GM23338 (cell line): ENCODE results near the gene HIVEP3. TPM values are rescaled to one million over a fixed set of nuclear protein-coding genes. Genes with fewer than 3 reads are reported as not detected.

Source experiments
- ATAC-seq: fragments of 200-7000 bp; cut with Tn5 transposase; 3 replicates; pipeline ENCODE4 v1.9.1; 2020
- DNase-seq: peaks from one replicate; pipeline ENCODE4 v3.0.0-alpha.2; 2015; ENCODE audit warnings: low spot score
- H2AFZ ChIP-seq: fragments of 200-600 bp; sonication (generic); 2 replicates; pipeline ENCODE4 v1.8.0; 2016; ENCODE audit warnings: antibody characterized with exemption, mild to moderate bottlenecking, moderate library complexity
- H3F3A ChIP-seq: fragments of 200-600 bp; sonication (generic); replicated peaks from 2 replicates; pipeline ENCODE4 v1.8.0; 2017; ENCODE audit warnings: antibody characterized with exemption, mixed run types, low read depth
- H3K27ac ChIP-seq: fragments of 200-600 bp; sonication (generic); 2 replicates; pipeline ENCODE4 v1.6.1; 2016; ENCODE audit warnings: low read depth
- H3K27me3 ChIP-seq: fragments of 200-600 bp; sonication (generic); 2 replicates; pipeline ENCODE4 v1.8.0; 2016; ENCODE audit warnings: mild to moderate bottlenecking, mixed run types, moderate library complexity; ENCODE audit not compliant: insufficient read depth
- H3K36me3 ChIP-seq: fragments of 200-600 bp; sonication (generic); 2 replicates; pipeline ENCODE4 v1.8.0; 2016; ENCODE audit warnings: mild to moderate bottlenecking; ENCODE audit not compliant: insufficient read depth
- H3K4me1 ChIP-seq: fragments of 200-600 bp; sonication (generic); 2 replicates; pipeline ENCODE4 v1.8.0; 2016; ENCODE audit warnings: mild to moderate bottlenecking, moderate library complexity; ENCODE audit not compliant: insufficient read depth
- H3K4me2 ChIP-seq: fragments of 200-600 bp; sonication (generic); 2 replicates; pipeline ENCODE4 v1.7.1; 2017; ENCODE audit warnings: mixed run types
- H3K4me3 ChIP-seq: fragments of 200-600 bp; sonication (generic); 2 replicates; pipeline ENCODE4 v1.6.1; 2016; ENCODE audit warnings: mixed run types
- H3K79me2 ChIP-seq: fragments of 200-600 bp; sonication (generic); replicated peaks from 2 replicates; pipeline ENCODE4 v1.8.0; 2017; ENCODE audit warnings: mild to moderate bottlenecking; ENCODE audit not compliant: insufficient read depth
- H3K9me2 ChIP-seq: fragments of 200-600 bp; sonication (generic); 2 replicates; pipeline ENCODE4 v1.8.0; 2017; ENCODE audit not compliant: insufficient read depth
- H4K20me1 ChIP-seq: fragments of 200-600 bp; sonication (generic); replicated peaks from 2 replicates; pipeline ENCODE4 v1.8.0; 2017; ENCODE audit warnings: mild to moderate bottlenecking; ENCODE audit not compliant: insufficient read depth
- H3K27ac Mint-ChIP-seq: 2 replicates; pipeline ENCODE4 v1.8.0; 2020; ENCODE audit warnings: inconsistent platforms, mild to moderate bottlenecking, moderate library complexity, mixed read lengths
- H3K27me3 Mint-ChIP-seq: 3 replicates; pipeline ENCODE4 v1.8.0; 2022; ENCODE audit warnings: low read depth, mild to moderate bottlenecking, moderate library complexity, mixed read lengths, inconsistent platforms; ENCODE audit not compliant: insufficient read depth, poor library complexity
- H3K36me3 Mint-ChIP-seq: 3 replicates; pipeline ENCODE4 v1.8.0; 2021; ENCODE audit warnings: low read depth, mild to moderate bottlenecking, inconsistent platforms, moderate library complexity, mixed read lengths
- H3K4me1 Mint-ChIP-seq: 3 replicates; pipeline ENCODE4 v1.8.0; 2020; ENCODE audit warnings: mild to moderate bottlenecking, inconsistent platforms, mixed read lengths
- H3K4me3 Mint-ChIP-seq: 3 replicates; pipeline ENCODE4 v1.8.0; 2021; ENCODE audit warnings: moderate library complexity, mild to moderate bottlenecking, inconsistent platforms, mixed read lengths
- H3K9me3 Mint-ChIP-seq: 3 replicates; pipeline ENCODE4 v1.8.0; 2020; ENCODE audit warnings: moderate library complexity, mild to moderate bottlenecking, inconsistent platforms, mixed read lengths
- ETS1 ChIP-seq: IDR thresholded peaks from 2 replicates; pipeline ENCODE4 v1.6.1; 2016; ENCODE audit warnings: antibody characterized with exemption
- NANOG ChIP-seq: IDR thresholded peaks from 2 replicates; pipeline ENCODE4 v1.6.1; 2016; ENCODE audit warnings: antibody characterized with exemption, borderline replicate concordance
- STAT1 ChIP-seq: IDR thresholded peaks from one replicate; pipeline ENCODE4 v1.6.1; 2016; ENCODE audit warnings: antibody characterized with exemption; ENCODE audit not compliant: unreplicated experiment
- ZNF114 ChIP-seq: fragments of 250-450 bp; sonication (Bioruptor Pico); IDR thresholded peaks from 2 replicates; pipeline ENCODE4 v1.5.0; 2020; ENCODE audit warnings: mild to moderate bottlenecking, moderate library complexity
- polyA plus RNA-seq: library from polyadenylated mRNA; unstranded; fragments of >200 nt; fragmentation: Nextera tagmentation; extraction: Ambion mirVana; gene quantifications from 2 replicates; pipeline ENCODE4 v1.2.1, GENCODE V29; 2016
- total RNA-seq: library from RNA; depleted of rRNA; stranded (reverse); fragments of >200 nt; shearing (Covaris generic); gene quantifications from 2 replicates; pipeline ENCODE4 v1.2.3, GENCODE V29; 2014
- TF ChIP-seq, protein P1 (sequence below): fragments of 250-450 bp; sonication (Bioruptor Pico); IDR thresholded peaks from 2 replicates; pipeline ENCODE4 v1.5.0; 2020; ENCODE audit warnings: mild to moderate bottlenecking, moderate library complexity

HIVEP3 gene
- total and polyA plus RNA-seq, 2 experiments from 2014 or later, result 0.14 to 0.24 TPM

GRCh38 chr1:41489561-41489960, 429.2 kb downstream of the HIVEP3 start:
- Histone ChIP-seq H3K4me2 (no peak overlapping the region), H3K9me2 (peaks cover 4% of the 10 kb centered on the region; the same call in 1 of the 2 replicates), H3K36me3 (no peaks in the 10 kb centered on the region), H3K27ac (no peak overlapping the region), H3K4me3 (no peak overlapping the region), H3K4me1 (peaks cover 26% of the 10 kb centered on the region), H3K27me3 (no peaks in the 10 kb centered on the region), H3K79me2 (no peaks in the 10 kb centered on the region), H3F3A (no peaks in the 10 kb centered on the region), H2AFZ (no peak overlapping the region), H4K20me1 (no peaks in the 10 kb centered on the region)
- TF ChIP-seq ZNF114 (CRISPR knock-in tag) (no peak), NANOG (no peak)
- TF ChIP-seq, protein P1, sequence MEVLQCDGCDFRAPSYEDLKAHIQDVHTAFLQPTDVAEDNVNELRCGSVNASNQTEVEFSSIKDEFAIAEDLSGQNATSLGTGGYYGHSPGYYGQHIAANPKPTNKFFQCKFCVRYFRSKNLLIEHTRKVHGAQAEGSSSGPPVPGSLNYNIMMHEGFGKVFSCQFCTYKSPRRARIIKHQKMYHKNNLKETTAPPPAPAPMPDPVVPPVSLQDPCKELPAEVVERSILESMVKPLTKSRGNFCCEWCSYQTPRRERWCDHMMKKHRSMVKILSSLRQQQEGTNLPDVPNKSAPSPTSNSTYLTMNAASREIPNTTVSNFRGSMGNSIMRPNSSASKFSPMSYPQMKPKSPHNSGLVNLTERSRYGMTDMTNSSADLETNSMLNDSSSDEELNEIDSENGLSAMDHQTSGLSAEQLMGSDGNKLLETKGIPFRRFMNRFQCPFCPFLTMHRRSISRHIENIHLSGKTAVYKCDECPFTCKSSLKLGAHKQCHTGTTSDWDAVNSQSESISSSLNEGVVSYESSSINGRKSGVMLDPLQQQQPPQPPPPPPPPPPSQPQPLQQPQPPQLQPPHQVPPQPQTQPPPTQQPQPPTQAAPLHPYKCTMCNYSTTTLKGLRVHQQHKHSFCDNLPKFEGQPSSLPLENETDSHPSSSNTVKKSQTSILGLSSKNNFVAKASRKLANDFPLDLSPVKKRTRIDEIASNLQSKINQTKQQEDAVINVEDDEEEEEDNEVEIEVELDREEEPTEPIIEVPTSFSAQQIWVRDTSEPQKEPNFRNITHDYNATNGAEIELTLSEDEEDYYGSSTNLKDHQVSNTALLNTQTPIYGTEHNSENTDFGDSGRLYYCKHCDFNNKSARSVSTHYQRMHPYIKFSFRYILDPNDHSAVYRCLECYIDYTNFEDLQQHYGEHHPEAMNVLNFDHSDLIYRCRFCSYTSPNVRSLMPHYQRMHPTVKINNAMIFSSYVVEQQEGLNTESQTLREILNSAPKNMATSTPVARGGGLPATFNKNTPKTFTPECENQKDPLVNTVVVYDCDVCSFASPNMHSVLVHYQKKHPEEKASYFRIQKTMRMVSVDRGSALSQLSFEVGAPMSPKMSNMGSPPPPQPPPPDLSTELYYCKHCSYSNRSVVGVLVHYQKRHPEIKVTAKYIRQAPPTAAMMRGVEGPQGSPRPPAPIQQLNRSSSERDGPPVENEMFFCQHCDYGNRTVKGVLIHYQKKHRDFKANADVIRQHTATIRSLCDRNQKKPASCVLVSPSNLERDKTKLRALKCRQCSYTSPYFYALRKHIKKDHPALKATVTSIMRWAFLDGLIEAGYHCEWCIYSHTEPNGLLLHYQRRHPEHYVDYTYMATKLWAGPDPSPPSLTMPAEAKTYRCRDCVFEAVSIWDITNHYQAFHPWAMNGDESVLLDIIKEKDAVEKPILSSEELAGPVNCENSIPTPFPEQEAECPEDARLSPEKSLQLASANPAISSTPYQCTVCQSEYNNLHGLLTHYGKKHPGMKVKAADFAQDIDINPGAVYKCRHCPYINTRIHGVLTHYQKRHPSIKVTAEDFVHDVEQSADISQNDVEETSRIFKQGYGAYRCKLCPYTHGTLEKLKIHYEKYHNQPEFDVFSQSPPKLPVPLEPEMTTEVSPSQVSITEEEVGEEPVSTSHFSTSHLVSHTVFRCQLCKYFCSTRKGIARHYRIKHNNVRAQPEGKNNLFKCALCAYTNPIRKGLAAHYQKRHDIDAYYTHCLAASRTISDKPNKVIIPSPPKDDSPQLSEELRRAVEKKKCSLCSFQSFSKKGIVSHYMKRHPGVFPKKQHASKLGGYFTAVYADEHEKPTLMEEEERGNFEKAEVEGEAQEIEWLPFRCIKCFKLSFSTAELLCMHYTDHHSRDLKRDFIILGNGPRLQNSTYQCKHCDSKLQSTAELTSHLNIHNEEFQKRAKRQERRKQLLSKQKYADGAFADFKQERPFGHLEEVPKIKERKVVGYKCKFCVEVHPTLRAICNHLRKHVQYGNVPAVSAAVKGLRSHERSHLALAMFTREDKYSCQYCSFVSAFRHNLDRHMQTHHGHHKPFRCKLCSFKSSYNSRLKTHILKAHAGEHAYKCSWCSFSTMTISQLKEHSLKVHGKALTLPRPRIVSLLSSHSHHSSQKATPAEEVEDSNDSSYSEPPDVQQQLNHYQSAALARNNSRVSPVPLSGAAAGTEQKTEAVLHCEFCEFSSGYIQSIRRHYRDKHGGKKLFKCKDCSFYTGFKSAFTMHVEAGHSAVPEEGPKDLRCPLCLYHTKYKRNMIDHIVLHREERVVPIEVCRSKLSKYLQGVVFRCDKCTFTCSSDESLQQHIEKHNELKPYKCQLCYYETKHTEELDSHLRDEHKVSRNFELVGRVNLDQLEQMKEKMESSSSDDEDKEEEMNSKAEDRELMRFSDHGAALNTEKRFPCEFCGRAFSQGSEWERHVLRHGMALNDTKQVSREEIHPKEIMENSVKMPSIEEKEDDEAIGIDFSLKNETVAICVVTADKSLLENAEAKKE (CRISPR knock-in tag), result no peak
- Mint-ChIP-seq H3K9me3 (no peaks in the 10 kb centered on the region), H3K36me3 (no peaks in the 10 kb centered on the region), H3K27ac (no peak overlapping the region), H3K4me3 (no peak overlapping the region), H3K27me3 (peaks cover 12% of the 10 kb centered on the region), H3K4me1 (peaks cover 22% of the 10 kb centered on the region)
- DNase-seq (no peak), ATAC-seq (no peak)

DNA sequence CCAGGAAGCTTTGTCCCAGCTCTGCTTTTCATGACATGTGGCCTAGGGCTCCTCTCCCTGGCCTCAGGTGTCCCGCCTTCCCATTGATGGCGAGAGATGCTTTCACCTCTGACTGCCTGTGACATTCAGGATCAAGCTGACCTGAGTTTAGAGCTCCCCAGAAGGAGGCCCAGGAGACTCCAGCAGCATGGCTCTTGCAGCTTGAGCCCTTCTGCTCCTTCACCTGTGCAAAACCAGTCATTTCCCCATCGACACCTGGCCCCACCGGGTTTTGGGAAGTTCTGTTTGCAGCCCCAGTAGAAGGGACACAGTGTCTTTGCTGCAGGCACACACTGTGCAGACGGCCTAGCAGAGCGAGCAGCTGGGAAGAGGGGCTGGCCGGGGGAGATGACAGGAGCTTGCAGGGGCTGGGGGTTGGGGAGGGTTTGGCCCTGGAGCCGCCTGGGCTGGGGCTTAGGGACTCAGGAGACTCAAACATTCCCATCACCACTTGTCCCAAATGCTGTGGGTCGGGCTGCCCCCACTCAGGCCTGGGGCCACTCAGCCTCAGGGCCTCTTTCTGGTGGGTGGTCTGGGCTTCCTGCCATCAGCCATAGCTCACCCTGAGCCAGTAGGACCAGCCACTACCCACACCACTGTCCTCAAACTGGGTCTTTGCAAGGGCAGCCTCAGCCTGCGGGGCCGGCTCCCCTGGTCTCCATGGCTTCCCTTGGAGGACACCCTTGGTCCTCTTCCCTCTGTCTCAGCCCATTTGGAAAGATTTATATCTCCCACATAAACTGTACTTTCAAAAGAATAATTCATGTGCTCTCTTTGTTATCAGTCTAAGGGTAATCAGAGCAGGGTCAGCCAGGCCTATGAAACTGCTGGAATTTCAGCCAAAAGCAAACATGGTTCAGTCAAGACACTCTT, 430.4 kb downstream of the HIVEP3 start:
- TF ChIP-seq STAT1, result no peak
- TF ChIP-seq ETS1, result no peak
- no peak for ATAC-seq
- Mint-ChIP-seq H3K27me3 (peaks cover 12% of the 10 kb centered on the region), H3K4me1 (peaks cover 22% of the 10 kb centered on the region), H3K36me3 (no peaks in the 10 kb centered on the region), H3K9me3 (no peaks in the 10 kb centered on the region), H3K4me3 (no peak overlapping the region), H3K27ac (no peak overlapping the region)
- H3K79me2 ChIP-seq, result no peaks in the 10 kb centered on the region
- H3K4me2 ChIP-seq, result no peak overlapping the region
- no peak overlapping the region for H2AFZ ChIP-seq
- H3K4me1 ChIP-seq, result peaks cover 26% of the 10 kb centered on the region
- H3K36me3 ChIP-seq, result no peaks in the 10 kb centered on the region
- DNase-seq, result no peak
- no peak overlapping the region for H3K4me3 ChIP-seq
- H3K27ac ChIP-seq, result no peak overlapping the region
- H3F3A ChIP-seq, result no peaks in the 10 kb centered on the region
- peaks cover 4% of the 10 kb centered on the region; the same call in 1 of the 2 replicates for H3K9me2 ChIP-seq
- H3K27me3 ChIP-seq, result no peaks in the 10 kb centered on the region
- no peaks in the 10 kb centered on the region for H4K20me1 ChIP-seq
